ENCODE results near the gene SLC17A2. TPM values are rescaled to one million over a fixed set of nuclear protein-coding genes. Genes with fewer than 3 reads are reported as not detected.

Gene SLC17A2
- total and polyA plus RNA-seq, 2 experiments from 2014 or later, result not detected

- TF ChIP-seq, protein P1, sequence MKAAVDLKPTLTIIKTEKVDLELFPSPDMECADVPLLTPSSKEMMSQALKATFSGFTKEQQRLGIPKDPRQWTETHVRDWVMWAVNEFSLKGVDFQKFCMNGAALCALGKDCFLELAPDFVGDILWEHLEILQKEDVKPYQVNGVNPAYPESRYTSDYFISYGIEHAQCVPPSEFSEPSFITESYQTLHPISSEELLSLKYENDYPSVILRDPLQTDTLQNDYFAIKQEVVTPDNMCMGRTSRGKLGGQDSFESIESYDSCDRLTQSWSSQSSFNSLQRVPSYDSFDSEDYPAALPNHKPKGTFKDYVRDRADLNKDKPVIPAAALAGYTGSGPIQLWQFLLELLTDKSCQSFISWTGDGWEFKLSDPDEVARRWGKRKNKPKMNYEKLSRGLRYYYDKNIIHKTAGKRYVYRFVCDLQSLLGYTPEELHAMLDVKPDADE (IDR thresholded peaks at IDR 0.05), result no peak
- TF ChIP-seq CTCF (conservative IDR thresholded peaks at IDR 0.05; ENCODE audit: low read depth in 2 of 2) (no peak), JUNB (IDR thresholded peaks at IDR 0.05; ENCODE audit: unreplicated experiment) (no peak), NANOG (IDR thresholded peaks at IDR 0.05; ENCODE audit: borderline replicate concordance) (no peak)
Measured at GRCh38 chr6:25903467-25904099, 26.9 kb downstream of the SLC17A2 start (continued).

GRCh38 chr6:25902071-25902470, 28.4 kb downstream of the SLC17A2 start:
- Mint-ChIP-seq H3K9me3 (no peaks in the 10 kb centered on the region), H3K4me1 (peaks cover 20% of the 10 kb centered on the region), H3K27me3 (ENCODE audit: insufficient read depth, low read depth, poor library complexity) (peaks cover 2% of the 10 kb centered on the region), H3K4me3 (no peak overlapping the region), H3K27ac (no peak overlapping the region), H3K36me3 (ENCODE audit: low read depth) (no peaks in the 10 kb centered on the region)
- Histone ChIP-seq H3K4me1 (ENCODE audit: insufficient read depth) (peaks cover 8% of the 10 kb centered on the region; the same call in 1 of the 2 replicates), H3F3A (replicated peaks; ENCODE audit: low read depth) (no peaks in the 10 kb centered on the region), H4K20me1 (replicated peaks; ENCODE audit: insufficient read depth) (no peaks in the 10 kb centered on the region), H3K4me2 (no peak overlapping the region), H2AFZ (no peak overlapping the region), H3K9me2 (ENCODE audit: insufficient read depth) (no peaks in the 10 kb centered on the region), H3K36me3 (ENCODE audit: insufficient read depth) (no peaks in the 10 kb centered on the region), H3K27ac (ENCODE audit: low read depth) (no peak overlapping the region), H3K4me3 (no peak overlapping the region), H3K79me2 (replicated peaks; ENCODE audit: insufficient read depth) (no peaks in the 10 kb centered on the region), H3K27me3 (ENCODE audit: insufficient read depth) (no peaks in the 10 kb centered on the region)
- no peak for ATAC-seq
- DNase-seq (ENCODE audit: low spot score), result no peak
- TF ChIP-seq, protein P2, sequence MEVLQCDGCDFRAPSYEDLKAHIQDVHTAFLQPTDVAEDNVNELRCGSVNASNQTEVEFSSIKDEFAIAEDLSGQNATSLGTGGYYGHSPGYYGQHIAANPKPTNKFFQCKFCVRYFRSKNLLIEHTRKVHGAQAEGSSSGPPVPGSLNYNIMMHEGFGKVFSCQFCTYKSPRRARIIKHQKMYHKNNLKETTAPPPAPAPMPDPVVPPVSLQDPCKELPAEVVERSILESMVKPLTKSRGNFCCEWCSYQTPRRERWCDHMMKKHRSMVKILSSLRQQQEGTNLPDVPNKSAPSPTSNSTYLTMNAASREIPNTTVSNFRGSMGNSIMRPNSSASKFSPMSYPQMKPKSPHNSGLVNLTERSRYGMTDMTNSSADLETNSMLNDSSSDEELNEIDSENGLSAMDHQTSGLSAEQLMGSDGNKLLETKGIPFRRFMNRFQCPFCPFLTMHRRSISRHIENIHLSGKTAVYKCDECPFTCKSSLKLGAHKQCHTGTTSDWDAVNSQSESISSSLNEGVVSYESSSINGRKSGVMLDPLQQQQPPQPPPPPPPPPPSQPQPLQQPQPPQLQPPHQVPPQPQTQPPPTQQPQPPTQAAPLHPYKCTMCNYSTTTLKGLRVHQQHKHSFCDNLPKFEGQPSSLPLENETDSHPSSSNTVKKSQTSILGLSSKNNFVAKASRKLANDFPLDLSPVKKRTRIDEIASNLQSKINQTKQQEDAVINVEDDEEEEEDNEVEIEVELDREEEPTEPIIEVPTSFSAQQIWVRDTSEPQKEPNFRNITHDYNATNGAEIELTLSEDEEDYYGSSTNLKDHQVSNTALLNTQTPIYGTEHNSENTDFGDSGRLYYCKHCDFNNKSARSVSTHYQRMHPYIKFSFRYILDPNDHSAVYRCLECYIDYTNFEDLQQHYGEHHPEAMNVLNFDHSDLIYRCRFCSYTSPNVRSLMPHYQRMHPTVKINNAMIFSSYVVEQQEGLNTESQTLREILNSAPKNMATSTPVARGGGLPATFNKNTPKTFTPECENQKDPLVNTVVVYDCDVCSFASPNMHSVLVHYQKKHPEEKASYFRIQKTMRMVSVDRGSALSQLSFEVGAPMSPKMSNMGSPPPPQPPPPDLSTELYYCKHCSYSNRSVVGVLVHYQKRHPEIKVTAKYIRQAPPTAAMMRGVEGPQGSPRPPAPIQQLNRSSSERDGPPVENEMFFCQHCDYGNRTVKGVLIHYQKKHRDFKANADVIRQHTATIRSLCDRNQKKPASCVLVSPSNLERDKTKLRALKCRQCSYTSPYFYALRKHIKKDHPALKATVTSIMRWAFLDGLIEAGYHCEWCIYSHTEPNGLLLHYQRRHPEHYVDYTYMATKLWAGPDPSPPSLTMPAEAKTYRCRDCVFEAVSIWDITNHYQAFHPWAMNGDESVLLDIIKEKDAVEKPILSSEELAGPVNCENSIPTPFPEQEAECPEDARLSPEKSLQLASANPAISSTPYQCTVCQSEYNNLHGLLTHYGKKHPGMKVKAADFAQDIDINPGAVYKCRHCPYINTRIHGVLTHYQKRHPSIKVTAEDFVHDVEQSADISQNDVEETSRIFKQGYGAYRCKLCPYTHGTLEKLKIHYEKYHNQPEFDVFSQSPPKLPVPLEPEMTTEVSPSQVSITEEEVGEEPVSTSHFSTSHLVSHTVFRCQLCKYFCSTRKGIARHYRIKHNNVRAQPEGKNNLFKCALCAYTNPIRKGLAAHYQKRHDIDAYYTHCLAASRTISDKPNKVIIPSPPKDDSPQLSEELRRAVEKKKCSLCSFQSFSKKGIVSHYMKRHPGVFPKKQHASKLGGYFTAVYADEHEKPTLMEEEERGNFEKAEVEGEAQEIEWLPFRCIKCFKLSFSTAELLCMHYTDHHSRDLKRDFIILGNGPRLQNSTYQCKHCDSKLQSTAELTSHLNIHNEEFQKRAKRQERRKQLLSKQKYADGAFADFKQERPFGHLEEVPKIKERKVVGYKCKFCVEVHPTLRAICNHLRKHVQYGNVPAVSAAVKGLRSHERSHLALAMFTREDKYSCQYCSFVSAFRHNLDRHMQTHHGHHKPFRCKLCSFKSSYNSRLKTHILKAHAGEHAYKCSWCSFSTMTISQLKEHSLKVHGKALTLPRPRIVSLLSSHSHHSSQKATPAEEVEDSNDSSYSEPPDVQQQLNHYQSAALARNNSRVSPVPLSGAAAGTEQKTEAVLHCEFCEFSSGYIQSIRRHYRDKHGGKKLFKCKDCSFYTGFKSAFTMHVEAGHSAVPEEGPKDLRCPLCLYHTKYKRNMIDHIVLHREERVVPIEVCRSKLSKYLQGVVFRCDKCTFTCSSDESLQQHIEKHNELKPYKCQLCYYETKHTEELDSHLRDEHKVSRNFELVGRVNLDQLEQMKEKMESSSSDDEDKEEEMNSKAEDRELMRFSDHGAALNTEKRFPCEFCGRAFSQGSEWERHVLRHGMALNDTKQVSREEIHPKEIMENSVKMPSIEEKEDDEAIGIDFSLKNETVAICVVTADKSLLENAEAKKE (CRISPR knock-in tag; IDR thresholded peaks at IDR 0.05), result no peak
- no peak for TF ChIP-seq ZNF331 (CRISPR knock-in tag; IDR thresholded peaks at IDR 0.05; ENCODE audit: low read depth)
- TF ChIP-seq EZH2phosphoT487 (IDR thresholded peaks at IDR 0.05; ENCODE audit: unreplicated experiment), result no peak
- TF ChIP-seq JUNB (IDR thresholded peaks at IDR 0.05; ENCODE audit: unreplicated experiment), result no peak
- TF ChIP-seq ZNF114 (CRISPR knock-in tag; IDR thresholded peaks at IDR 0.05), result no peak
- TF ChIP-seq REST (IDR thresholded peaks at IDR 0.05; ENCODE audit: unreplicated experiment), result no peak
- no peak for TF ChIP-seq CREB1 (CRISPR knock-in tag; IDR thresholded peaks at IDR 0.05; ENCODE audit: low read depth)
- TF ChIP-seq STAT1 (IDR thresholded peaks at IDR 0.05; ENCODE audit: unreplicated experiment), result no peak
